Esophagus muscularis mucosa (tissue), 4 donors: ENCODE measurements around the gene DNAH11. TPM values are rescaled to one million over a fixed set of nuclear protein-coding genes. Genes with fewer than 3 reads are reported as not detected.
"Not testable (repeated sequence)": the region's sequence is repeated elsewhere in the genome, so short reads cannot be mapped to it uniquely, and the experiment has no call there.

Source experiments
- DNase-seq: peaks from one replicate; pipeline ENCODE4 v3.0.0-alpha.2; 2017; ENCODE audit errors: extremely low spot score
- H3K27ac ChIP-seq, 4 donors: fragments of 200-600 bp; sonication (generic); replicated peaks in 1 of 4; 1 replicate in 3 of 4; 2 replicates in 1 of 4; pipeline ENCODE4 v1.5.1; 2016 to 2019; ENCODE audit warnings: mild to moderate bottlenecking in 1 of 4
- H3K27me3 ChIP-seq, 4 donors: fragments of 200-600 bp; sonication (generic); one replicate each; pipeline versions ENCODE4 v1.5.1 to v1.6.0; 2016 to 2019
- H3K36me3 ChIP-seq, 4 donors: fragments of 200-600 bp; sonication (generic); one replicate each; pipeline ENCODE4 v1.5.1; 2016 to 2019
- H3K4me1 ChIP-seq, 4 donors: fragments of 200-600 bp; sonication (generic); one replicate each; pipeline ENCODE4 v1.5.1; 2016 to 2019
- H3K4me3 ChIP-seq, 4 donors: fragments of 200-600 bp; sonication (generic); 1 replicate in 2 of 4; 2 replicates in 2 of 4; pipeline ENCODE4 v1.5.1; 2016 to 2019; ENCODE audit warnings: mild to moderate bottlenecking in 4 of 4, moderate library complexity in 1 of 4
- H3K9me3 ChIP-seq, 4 donors: fragments of 200-600 bp; sonication (generic); 1 replicate in 3 of 4; 2 replicates in 1 of 4; pipeline ENCODE4 v1.5.1; 2016 to 2019
- EP300 ChIP-seq: sonication (generic); formaldehyde crosslinking; IDR thresholded peaks from one replicate; pipeline ENCODE4 v1.6.1; 2017; ENCODE audit warnings: antibody characterized with exemption
- POLR2A ChIP-seq: fragments of 450-650 bp; IDR thresholded peaks from one replicate; pipeline ENCODE4 v1.6.1; 2017; ENCODE audit warnings: antibody characterized with exemption, moderate library complexity, mild to moderate bottlenecking, low read depth
- POLR2AphosphoS5 ChIP-seq, 2 donors: sonication (generic); formaldehyde crosslinking; IDR thresholded peaks; one replicate each; pipeline ENCODE4 v1.6.1; 2017; ENCODE audit warnings: antibody characterized with exemption in 2 of 2
- WGBS: methylation state at CpG from one replicate; pipeline ENCODE4 v1.1.5; 2018; 5-methylcytosine and 5-hydroxymethylcytosine counted together
- intact Hi-C: fragments of 100-400 bp; cut with DNase I; formaldehyde crosslinking; loops from one replicate; pipeline ENCODE4 v1.15.1; 2023
- total RNA-seq, 4 donors: library from RNA; depleted of rRNA; stranded (reverse); fragments of >200 nt; gene quantifications; one replicate each; pipeline versions ENCODE4 v1.1.0 to v1.2.1, GENCODE V29; 2016
- TF ChIP-seq, protein P1 (sequence below), 3 experiments: fragments of 200-600 bp in 2 of 3; fragments of 450-650 bp in 1 of 3; sonication (generic) in 2 of 3; IDR thresholded peaks; one replicate each; pipeline ENCODE4 v1.5.1; 2017 to 2019; ENCODE audit warnings: antibody characterized with exemption in 3 of 3, mild to moderate bottlenecking in 2 of 3, moderate library complexity in 1 of 3

The DNAH11 gene
- total RNA-seq, 4 donors from 2014 or later, result 8.7 to 16.6 (median 13.1) TPM

DNA sequence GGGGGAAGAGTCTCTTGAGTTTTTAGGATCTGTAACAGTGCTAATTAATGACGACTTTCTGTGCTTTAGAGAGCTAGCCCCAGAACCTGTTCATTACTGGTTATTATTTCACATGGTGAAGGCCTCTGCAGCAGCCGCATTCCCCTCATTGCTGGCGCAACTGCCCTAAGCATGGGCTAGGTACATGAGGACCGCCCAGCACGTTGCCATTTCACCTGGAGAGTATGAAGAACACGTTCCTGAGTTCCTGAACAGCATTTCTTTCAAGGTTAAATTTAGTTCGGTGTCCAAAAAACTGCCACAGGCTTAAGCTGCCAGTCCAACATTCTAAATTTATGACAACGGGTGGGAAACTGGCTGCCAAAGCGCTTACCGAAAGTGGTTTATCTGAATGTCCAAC lies 177.0 kb downstream of the DNAH11 start:
- intact Hi-C loops, result no loop called here
- DNase-seq, result no peak

DNA sequence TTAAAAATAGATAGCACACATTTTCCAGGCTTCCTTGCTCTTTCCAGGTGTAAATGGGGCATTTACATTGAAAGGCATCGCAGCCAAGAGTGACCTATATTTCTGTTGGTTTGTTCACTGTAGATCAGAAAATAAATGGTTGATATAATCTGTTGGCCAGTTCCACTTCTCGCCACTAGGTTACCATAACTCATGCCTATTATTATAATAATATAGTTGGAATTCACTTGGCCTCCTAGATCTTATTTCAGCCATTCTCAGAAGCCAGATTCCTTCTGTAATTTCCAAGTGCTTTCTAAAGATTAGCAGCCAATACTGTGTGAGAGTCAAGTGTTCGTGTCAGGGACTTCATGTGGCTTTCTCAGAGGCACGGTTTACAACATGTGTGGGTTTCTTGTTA lies 179.5 kb downstream of the DNAH11 start:
- intact Hi-C loops, result no loop called here
- peaks cover 0 to 7% (median 0%) of the 10 kb centered on the region in 4 donors for H3K4me1 ChIP-seq
- H3K27ac ChIP-seq, result no peak overlapping the region
- no peak for TF ChIP-seq POLR2AphosphoS5 (IDR thresholded peaks at IDR 0.05)
- TF ChIP-seq, protein P1, sequence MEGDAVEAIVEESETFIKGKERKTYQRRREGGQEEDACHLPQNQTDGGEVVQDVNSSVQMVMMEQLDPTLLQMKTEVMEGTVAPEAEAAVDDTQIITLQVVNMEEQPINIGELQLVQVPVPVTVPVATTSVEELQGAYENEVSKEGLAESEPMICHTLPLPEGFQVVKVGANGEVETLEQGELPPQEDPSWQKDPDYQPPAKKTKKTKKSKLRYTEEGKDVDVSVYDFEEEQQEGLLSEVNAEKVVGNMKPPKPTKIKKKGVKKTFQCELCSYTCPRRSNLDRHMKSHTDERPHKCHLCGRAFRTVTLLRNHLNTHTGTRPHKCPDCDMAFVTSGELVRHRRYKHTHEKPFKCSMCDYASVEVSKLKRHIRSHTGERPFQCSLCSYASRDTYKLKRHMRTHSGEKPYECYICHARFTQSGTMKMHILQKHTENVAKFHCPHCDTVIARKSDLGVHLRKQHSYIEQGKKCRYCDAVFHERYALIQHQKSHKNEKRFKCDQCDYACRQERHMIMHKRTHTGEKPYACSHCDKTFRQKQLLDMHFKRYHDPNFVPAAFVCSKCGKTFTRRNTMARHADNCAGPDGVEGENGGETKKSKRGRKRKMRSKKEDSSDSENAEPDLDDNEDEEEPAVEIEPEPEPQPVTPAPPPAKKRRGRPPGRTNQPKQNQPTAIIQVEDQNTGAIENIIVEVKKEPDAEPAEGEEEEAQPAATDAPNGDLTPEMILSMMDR (IDR thresholded peaks at IDR 0.05), result peak in 1 of 3 experiments; percentile 27
- H3K4me3 ChIP-seq, result no peak overlapping the region
- WGBS, result 89% methylated on average over 4 of the region's 4 CpGs
- no peak for DNase-seq
- no peaks in the 10 kb centered on the region for H3K36me3 ChIP-seq
- H3K9me3 ChIP-seq, result no peaks in the 10 kb centered on the region
- H3K27me3 ChIP-seq, result no peaks in the 10 kb centered on the region

More for the DNA sequence above, 177.0 kb downstream of the DNAH11 start:
- TF ChIP-seq POLR2A, result no peak
- no peak for TF ChIP-seq POLR2AphosphoS5 (IDR thresholded peaks at IDR 0.05)
- TF ChIP-seq, protein P1 (IDR thresholded peaks at IDR 0.05), result no peak
- TF ChIP-seq EP300, result no peak
- H3K36me3 ChIP-seq, result no peaks in the 10 kb centered on the region
- H3K27ac ChIP-seq, result no peak overlapping the region
- H3K4me3 ChIP-seq, result no peak overlapping the region
- no peaks in the 10 kb centered on the region for H3K9me3 ChIP-seq
- H3K4me1 ChIP-seq, result peaks cover 0 to 7% (median 0%) of the 10 kb centered on the region in 4 donors
- no peaks in the 10 kb centered on the region for H3K27me3 ChIP-seq
- WGBS, result 87% methylated on average over 10 of the region's 10 CpGs

DNA sequence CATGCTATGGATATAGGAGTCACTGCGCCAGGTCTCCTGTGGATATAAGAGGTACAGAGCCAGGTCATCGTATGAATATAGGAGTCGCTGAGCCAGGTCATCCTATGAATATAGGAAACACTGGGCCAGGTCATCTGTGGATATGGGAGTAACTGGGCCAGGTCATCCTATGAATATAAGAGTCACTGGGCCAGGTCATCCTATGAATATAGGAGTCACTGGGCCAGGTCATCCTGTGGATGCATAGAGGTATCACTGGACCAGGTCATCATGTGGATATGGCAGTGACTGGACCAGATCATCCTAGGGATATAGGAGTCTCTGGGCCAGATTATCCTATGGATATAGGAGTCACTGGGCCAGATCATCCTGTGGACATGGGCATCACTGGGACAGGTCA lies 181.7 kb downstream of the DNAH11 start:
- WGBS, result 98% methylated on average over 2 of the region's 3 CpGs
- TF ChIP-seq, protein P1 (IDR thresholded peaks at IDR 0.05), result no peak
- TF ChIP-seq POLR2AphosphoS5 (IDR thresholded peaks at IDR 0.05) (no peak), EP300 (no peak), POLR2A (no peak)
- Histone ChIP-seq H3K4me3 (no peak overlapping the region), H3K27ac (no peak overlapping the region), H3K9me3 (no peaks in the 10 kb centered on the region), H3K27me3 (no peaks in the 10 kb centered on the region), H3K4me1 (no peaks in the 10 kb centered on the region), H3K36me3 (no peaks in the 10 kb centered on the region)
- DNase-seq, result no peak
- intact Hi-C loops, result no loop called here

DNA sequence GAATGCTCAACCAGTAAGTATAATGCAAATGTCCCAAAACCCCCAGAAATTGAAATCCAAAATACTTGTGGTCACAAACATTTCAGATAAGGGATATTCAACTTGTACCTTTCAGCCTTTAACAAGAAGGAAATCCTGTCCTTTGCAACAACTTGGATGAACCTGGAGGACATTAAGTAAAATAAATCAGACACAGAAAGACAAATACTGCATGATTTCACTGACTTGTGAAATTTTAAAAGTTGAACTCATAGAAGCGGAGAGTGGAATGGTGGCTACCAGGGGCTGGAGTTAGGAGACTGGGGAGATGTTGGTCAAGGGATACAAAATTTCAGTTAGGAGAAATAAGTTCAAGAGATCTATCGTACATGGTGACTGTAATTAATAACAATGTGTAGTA lies 187.6 kb downstream of the DNAH11 start:
- Histone ChIP-seq H3K4me3 (no peak overlapping the region), H3K36me3 (no peaks in the 10 kb centered on the region), H3K27me3 (no peaks in the 10 kb centered on the region), H3K27ac (no peak overlapping the region), H3K9me3 (no peaks in the 10 kb centered on the region), H3K4me1 (no peaks in the 10 kb centered on the region)
- no peak for DNase-seq
- WGBS, result 89% methylated on average over 2 of the region's 2 CpGs
- no peak for TF ChIP-seq POLR2AphosphoS5 (IDR thresholded peaks at IDR 0.05)
- TF ChIP-seq, protein P1 (IDR thresholded peaks at IDR 0.05), result no peak
- TF ChIP-seq POLR2A, result no peak
- no peak for TF ChIP-seq EP300
- intact Hi-C loops, result no loop called here

DNA sequence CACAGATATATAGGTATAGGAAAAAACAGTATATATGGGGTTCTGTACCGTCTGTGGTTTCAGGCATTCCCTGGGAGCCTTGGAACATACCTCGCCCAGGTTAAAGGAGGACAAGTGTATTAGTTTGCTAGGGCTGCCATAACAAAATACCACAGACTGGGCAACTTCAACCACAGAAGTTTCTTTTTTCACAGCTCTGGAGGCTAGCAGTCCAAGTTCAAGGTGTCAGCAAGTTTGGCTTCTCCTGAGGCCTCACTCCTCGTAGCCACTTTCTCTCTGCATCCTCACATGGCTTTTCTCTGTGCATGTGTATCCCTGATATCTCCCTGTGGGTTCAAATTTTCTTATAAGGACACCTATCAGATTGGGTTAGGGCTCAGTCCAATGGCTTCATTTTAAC lies 189.1 kb downstream of the DNAH11 start:
- no peaks in the 10 kb centered on the region for H3K27me3 ChIP-seq
- 83% methylated on average over 3 of the region's 3 CpGs for WGBS
- no peak for DNase-seq
- intact Hi-C loops, result no loop called here
- H3K4me3 ChIP-seq, result no peak overlapping the region
- no peak overlapping the region for H3K27ac ChIP-seq
- H3K36me3 ChIP-seq, result no peaks in the 10 kb centered on the region
- H3K9me3 ChIP-seq, result no peaks in the 10 kb centered on the region
- TF ChIP-seq POLR2AphosphoS5 (IDR thresholded peaks at IDR 0.05) (no peak), POLR2A (no peak)
- no peaks in the 10 kb centered on the region for H3K4me1 ChIP-seq

DNA sequence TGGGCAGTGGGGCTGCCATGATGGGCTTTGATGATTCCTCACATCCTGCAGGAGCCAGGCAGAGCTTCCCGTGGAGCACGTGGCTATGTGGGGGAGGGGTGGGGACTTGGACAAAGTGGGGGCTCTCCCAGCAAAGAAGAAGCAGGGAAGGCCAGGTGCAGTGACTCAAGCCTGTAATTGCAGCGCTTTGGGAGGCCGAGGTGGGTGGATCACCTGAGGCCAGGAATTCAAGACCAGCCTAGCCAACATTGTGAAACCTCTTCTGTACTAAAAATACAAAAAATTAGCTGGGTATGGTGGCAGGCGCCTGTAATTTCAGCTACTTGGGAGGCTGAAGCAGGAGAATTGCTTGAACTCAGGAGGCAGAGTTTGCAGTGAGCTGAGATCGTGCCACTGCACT lies 190.1 kb downstream of the DNAH11 start:
- H3K27me3 ChIP-seq, H3K4me1 ChIP-seq, H3K9me3 ChIP-seq, H3K27ac ChIP-seq, DNase-seq, intact Hi-C loops, H3K4me3 ChIP-seq, H3K36me3 ChIP-seq: not testable (repeated sequence)
- 83% methylated on average over 5 of the region's 6 CpGs for whole genome bisulfite sequencing
